B cell (primary cell): ENCODE results near the gene OCA2.

ENCODE experiments used
- CTCF ChIP-seq: fragments of 200-600 bp; IDR thresholded peaks from one replicate; pipeline ENCODE4 v1.8.0; 2022; ENCODE audit warnings: antibody characterized with exemption, mild to moderate bottlenecking
- EZH2 ChIP-seq: IDR thresholded peaks from 2 replicates; pipeline ENCODE4 v1.6.1; 2012; ENCODE audit warnings: borderline replicate concordance, low read depth, mild to moderate bottlenecking, moderate library complexity, low read length; ENCODE audit not compliant: insufficient read depth, poor library complexity, severe bottlenecking

GRCh38 chr15:28018291-28019044 is 80.6 kb downstream of the OCA2 start:
- TF ChIP-seq CTCF, result no peak
- no peak for TF ChIP-seq EZH2
